ENCODE measurements around the gene AGAP5.
"Not testable (repeated sequence)": the region's sequence is repeated elsewhere in the genome, so short reads cannot be mapped to it uniquely, and the experiment has no call there.

The AGAP5 gene

GRCh38 chr10:73697675-73698159, at the start of gene AGAP5:
Gene AGAP5 (minus strand): TSS chr10:73698109. CDS start chr10:73697755, 354 bp downstream.
- DNase-seq, result not testable (repeated sequence)

GRCh38 chr10:73746721-73747120, 48.8 kb upstream of the AGAP5 start:
- no peak for DNase-seq

- peak; percentile 71 to 80 for DNase-seq
Measured at GRCh38 chr10:73744664-73744975, 46.7 kb upstream of the AGAP5 start.

GRCh38 chr10:73743905-73744663, 46.2 kb upstream of the AGAP5 start, which contains the start of gene SEC24C:
Gene SEC24C (plus strand): TSS chr10:73744372. CDS start chr10:73746833, 2,461 bp downstream.
- DNase-seq, result peak; percentile 95 to 96

- no peak for DNase-seq
Measured at GRCh38 chr10:73743327-73743904, 45.5 kb upstream of the AGAP5 start.

GRCh38 chr10:73742454-73742734, 44.5 kb upstream of the AGAP5 start:
- no peak for DNase-seq

GRCh38 chr10:73740501-73741254, 42.8 kb upstream of the AGAP5 start:
- DNase-seq, result not testable (repeated sequence)

GRCh38 chr10:73734796-73735305, 36.9 kb upstream of the AGAP5 start:
- DNase-seq, result no peak

GRCh38 chr10:73734028-73734720, 36.3 kb upstream of the AGAP5 start:
- no peak for DNase-seq

- no peak for DNase-seq
Measured at GRCh38 chr10:73732931-73733623, 35.2 kb upstream of the AGAP5 start.

- no peak for DNase-seq
Measured at GRCh38 chr10:73732426-73732825, 34.5 kb upstream of the AGAP5 start.

GRCh38 chr10:73731588-73732375, 33.9 kb upstream of the AGAP5 start:
- no peak for DNase-seq

GRCh38 chr10:73730153-73730906, 32.4 kb upstream of the AGAP5 start:
- peak; percentile 94 to 95 for DNase-seq

GRCh38 chr10:73729781-73730152, 31.9 kb upstream of the AGAP5 start:
- DNase-seq, result peak; percentile 43 to 53

- DNase-seq, result no peak
Measured at GRCh38 chr10:73723516-73723915, 25.6 kb upstream of the AGAP5 start.

- not testable (repeated sequence) for DNase-seq
Measured at GRCh38 chr10:73720561-73720960, 22.7 kb upstream of the AGAP5 start.

GRCh38 chr10:73717556-73717955, 19.6 kb upstream of the AGAP5 start:
- no peak for DNase-seq

GRCh38 chr10:73716251-73716650, 18.3 kb upstream of the AGAP5 start:
- DNase-seq, result no peak

- DNase-seq, result not testable (repeated sequence)
Measured at GRCh38 chr10:73715179-73716156, 17.6 kb upstream of the AGAP5 start.

- not testable (repeated sequence) for DNase-seq
Measured at GRCh38 chr10:73714483-73714882, 16.6 kb upstream of the AGAP5 start.

All from activated CD4-positive, alpha-beta T cell treated with anti-CD3 and anti-CD28 coated beads, Interleukin-2, amount 50 U/mL, for 48 hours (primary cell).